Activated naive CD8-positive, alpha-beta T cell treated with anti-CD3 and anti-CD28 coated beads, Interleukin-2, amount 50 U/mL, for 24 hours (primary cell): ENCODE data around the gene OR7C2.

Experiments used
- ATAC-seq: fragments of 150-1000 bp; cut with Tn5 transposase; one replicate; pipeline ENCODE4 v1.10.0; 2021
- DNase-seq: peaks from one replicate; pipeline ENCODE4 v3.0.0; 2021
- H3K27ac Mint-ChIP-seq: one replicate; pipeline ENCODE4 v1.8.0; 2021; ENCODE audit warnings: mild to moderate bottlenecking, mixed read lengths
- H3K27me3 Mint-ChIP-seq: one replicate; pipeline ENCODE4 v1.8.0; 2021; ENCODE audit warnings: mixed read lengths
- H3K36me3 Mint-ChIP-seq: one replicate; pipeline ENCODE4 v1.8.0; 2021; ENCODE audit warnings: low read depth, mixed read lengths
- H3K4me1 Mint-ChIP-seq: one replicate; pipeline ENCODE4 v1.8.0; 2021; ENCODE audit warnings: mixed read lengths
- H3K4me3 Mint-ChIP-seq: one replicate; pipeline ENCODE4 v1.8.0; 2021; ENCODE audit warnings: mild to moderate bottlenecking, moderate library complexity, mixed read lengths
- H3K9me3 Mint-ChIP-seq: one replicate; pipeline ENCODE4 v1.8.0; 2021; ENCODE audit warnings: mixed read lengths

The OR7C2 gene

DNA sequence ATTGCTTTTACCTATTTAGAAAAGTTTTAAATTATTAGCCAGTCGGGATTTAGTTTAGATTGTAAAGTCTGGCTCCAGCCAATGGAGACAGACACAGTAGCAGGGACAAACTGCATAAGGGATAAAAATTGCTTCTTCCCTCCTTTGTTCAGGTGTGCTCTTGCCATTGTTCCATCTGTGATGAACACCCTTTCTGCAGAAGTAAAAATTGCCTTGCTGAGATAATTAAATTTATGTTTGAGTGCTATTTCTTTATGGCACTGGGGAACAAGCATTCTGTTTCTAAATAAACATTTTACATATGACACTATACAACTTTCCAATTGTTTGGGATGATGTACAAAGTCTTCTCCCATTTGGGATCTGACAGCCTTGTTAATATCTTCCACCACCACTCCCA is 18.0 kb downstream of the OR7C2 start:
- Mint-ChIP-seq H3K4me3 (no peak overlapping the region), H3K27me3 (peaks cover 4% of the 10 kb centered on the region), H3K9me3 (peaks cover 21% of the 10 kb centered on the region), H3K4me1 (no peaks in the 10 kb centered on the region), H3K27ac (no peak overlapping the region), H3K36me3 (peaks cover 1% of the 10 kb centered on the region)
- no peak for ATAC-seq
- DNase-seq: no peak

DNA sequence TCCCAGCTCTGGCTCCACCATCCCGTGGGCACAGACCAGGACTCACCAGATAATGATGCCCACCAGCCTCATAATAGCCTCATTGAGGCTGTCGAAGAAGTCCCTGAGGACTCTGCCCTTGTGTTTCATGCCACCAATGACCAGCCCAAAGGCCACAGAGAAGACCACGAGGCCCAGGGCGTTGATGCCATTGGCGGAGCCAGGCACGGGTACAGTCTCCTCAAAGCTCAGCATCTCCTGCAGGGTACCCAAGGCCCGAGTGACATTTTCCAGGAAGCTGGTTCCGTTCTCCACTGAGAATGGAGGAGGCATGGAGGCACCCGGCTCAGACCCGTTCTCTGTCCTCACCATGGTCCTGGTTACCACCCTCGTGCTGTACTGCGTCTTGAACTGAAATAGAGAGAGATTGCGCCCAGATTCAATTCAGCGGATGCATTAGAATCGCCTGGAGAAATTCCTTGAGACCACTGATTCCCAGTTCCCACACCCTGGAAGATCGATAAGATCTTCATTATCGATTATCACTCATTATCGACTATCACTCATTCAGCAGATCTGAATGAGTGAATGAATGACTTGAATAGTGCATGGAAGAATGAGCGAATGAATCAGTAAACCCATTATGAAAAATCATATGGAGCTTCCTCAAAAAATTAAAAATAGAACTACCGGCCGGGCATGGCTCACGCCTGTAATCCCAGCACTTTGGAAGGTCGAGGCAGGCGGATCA is 20.8 kb downstream of the OR7C2 start:
- no peak overlapping the region for H3K4me3 Mint-ChIP-seq

DNA sequence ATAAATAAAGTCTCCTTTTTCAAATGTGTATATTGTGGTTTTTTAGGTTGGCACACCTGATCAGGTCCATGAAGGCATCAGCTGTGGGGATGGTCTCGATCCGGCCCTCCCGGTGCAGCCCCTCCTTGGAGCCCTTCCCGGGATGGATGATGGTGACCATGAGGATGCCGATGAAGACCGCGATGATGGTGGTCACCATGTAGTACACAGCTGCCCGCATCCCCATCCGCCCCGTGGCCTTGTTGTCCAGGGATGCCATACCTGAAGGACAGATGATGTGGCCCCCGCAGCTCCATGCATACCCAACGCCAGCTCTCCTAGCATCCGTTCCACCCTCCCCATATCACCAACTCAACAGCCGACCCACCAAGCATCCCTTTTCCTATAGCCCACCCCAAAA is 27.0 kb downstream of the OR7C2 start:
- Mint-ChIP-seq H3K27me3 (peaks cover 12% of the 10 kb centered on the region), H3K36me3 (no peaks in the 10 kb centered on the region), H3K9me3 (no peaks in the 10 kb centered on the region), H3K27ac (no peak overlapping the region), H3K4me3 (no peak overlapping the region), H3K4me1 (no peaks in the 10 kb centered on the region)
- no peak for ATAC-seq
- DNase-seq: no peak

More for the DNA sequence above, 20.8 kb downstream of the OR7C2 start:
- Mint-ChIP-seq H3K9me3 (peaks cover 17% of the 10 kb centered on the region), H3K4me1 (no peaks in the 10 kb centered on the region), H3K36me3 (peaks cover 1% of the 10 kb centered on the region), H3K27me3 (peaks cover 5% of the 10 kb centered on the region), H3K27ac (no peak overlapping the region)
- DNase-seq: no peak
- ATAC-seq: no peak

DNA sequence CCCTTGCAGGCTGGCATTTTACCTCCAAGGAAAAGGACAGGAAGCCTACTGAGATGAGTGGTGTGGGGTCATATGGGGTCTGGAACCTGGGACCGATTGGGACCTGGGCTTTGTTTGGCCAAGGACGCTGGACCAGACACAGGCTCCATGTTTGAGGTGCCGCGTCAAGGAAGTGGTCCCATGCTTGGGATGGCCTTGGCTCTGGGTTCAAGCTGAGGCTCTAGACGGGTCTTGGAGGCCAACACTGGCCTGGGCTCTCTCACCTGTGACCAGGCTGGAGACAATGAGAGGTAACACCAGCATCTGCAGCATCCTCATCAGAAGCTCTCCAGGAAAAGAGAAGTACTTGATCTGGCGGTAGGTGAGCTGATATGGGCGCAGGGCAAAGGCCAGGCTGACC is 30.2 kb downstream of the OR7C2 start:
- Mint-ChIP-seq H3K27ac (no peak overlapping the region), H3K4me1 (no peaks in the 10 kb centered on the region), H3K4me3 (no peak overlapping the region), H3K27me3 (peaks cover 18% of the 10 kb centered on the region), H3K9me3 (no peaks in the 10 kb centered on the region), H3K36me3 (no peaks in the 10 kb centered on the region)
- no peak for DNase-seq
- ATAC-seq: no peak

DNA sequence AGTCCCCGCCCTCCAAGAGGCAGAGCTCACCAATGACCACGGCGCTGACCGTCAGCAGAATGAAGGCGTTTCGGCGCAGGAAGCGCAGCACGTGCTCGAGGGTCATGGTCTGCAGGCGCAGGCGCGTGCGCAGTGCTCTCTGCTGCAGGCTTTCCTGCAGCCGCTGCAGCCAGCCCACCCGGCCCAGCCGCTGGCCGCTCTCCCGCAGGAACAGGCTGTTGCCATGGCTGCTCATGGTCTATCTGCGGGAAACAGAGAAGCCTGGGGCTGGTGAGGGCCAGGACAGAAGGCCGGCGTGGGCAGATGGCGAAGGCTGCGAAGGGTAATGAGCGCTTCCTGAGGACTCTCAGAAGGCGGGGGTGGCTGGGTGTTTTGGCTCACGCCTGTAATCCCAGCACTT is 31.4 kb downstream of the OR7C2 start:
- Mint-ChIP-seq H3K4me1 (no peaks in the 10 kb centered on the region), H3K27me3 (peaks cover 26% of the 10 kb centered on the region), H3K27ac (no peak overlapping the region), H3K36me3 (no peaks in the 10 kb centered on the region), H3K4me3 (no peak overlapping the region), H3K9me3 (no peaks in the 10 kb centered on the region)
- ATAC-seq: no peak
- DNase-seq: no peak

DNA sequence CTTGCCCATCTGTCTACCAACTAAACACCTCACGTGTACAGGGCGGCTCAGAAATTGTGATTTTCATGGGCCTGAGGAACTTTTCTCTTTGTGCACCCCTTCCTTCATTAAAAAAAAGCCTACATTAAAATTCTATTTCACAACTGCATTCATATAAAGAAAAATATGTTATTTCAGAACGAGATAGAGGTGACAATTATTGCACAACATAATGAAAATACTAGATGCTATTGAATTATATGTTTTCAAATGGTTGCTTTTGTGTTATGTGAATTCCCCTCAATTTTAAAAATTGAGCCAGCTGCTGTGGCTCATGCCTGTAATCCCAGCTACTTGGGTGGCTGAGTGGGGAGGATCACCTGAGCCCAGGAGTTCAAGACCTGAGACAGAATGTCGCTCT is 33.2 kb downstream of the OR7C2 start:
- Mint-ChIP-seq H3K27ac (no peak overlapping the region), H3K36me3 (no peaks in the 10 kb centered on the region), H3K27me3 (peaks cover 36% of the 10 kb centered on the region), H3K4me1 (peaks cover 2% of the 10 kb centered on the region), H3K9me3 (no peaks in the 10 kb centered on the region), H3K4me3 (no peak overlapping the region)
- ATAC-seq (no peak), DNase-seq (no peak)

DNA sequence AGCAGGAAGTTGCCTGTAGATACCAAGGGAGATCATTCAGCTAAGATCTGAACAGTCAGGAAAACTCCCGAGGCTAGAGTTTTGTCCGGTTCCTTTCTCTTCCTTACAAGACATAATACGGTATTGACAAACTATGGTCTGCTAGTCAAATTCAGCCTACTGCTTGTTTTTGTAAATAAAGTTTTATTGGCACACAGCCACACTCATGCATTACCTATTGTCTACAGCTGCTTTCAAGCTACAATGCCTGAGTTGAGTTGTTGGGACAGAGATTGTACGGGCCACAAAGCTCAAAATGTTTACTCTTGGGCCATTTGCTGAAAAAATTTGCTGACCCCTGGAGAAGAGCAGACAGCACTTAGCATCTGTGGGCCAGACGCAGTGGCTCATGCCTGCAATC is 35.8 kb downstream of the OR7C2 start:
- Mint-ChIP-seq H3K36me3 (no peaks in the 10 kb centered on the region), H3K4me3 (no peak overlapping the region), H3K27me3 (peaks cover 46% of the 10 kb centered on the region), H3K9me3 (no peaks in the 10 kb centered on the region), H3K27ac (no peak overlapping the region), H3K4me1 (peaks cover 2% of the 10 kb centered on the region)
- ATAC-seq (no peak), DNase-seq (no peak)

DNA sequence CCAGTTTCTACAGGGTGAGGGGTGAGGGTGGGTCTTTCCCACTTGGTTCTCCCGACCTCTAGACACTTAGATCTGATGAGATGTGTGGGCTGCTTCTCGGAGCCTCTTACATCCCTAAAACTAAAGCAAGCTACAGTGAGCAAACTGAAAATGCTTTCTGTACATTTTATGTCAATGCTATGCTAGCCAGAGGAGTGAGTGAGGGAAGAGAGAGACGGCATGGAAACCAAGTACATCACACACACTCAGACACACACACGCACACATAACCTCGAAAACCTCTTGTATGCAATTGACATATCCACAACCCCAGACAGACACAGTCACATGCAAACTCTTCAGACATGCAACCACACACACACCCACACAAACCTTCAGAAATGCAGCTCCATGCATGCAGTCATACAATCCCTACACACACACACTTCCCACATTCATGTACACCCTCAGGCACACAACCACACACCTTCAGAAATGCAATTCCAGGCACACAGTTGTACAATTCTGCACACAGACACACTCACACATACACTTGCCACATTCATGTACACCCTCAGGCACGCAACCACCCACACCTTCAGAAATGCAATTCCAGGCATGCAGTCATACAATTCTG is 37.0 kb downstream of the OR7C2 start:
- no peaks in the 10 kb centered on the region for H3K36me3 Mint-ChIP-seq
- no peak for DNase-seq
- peaks cover 2% of the 10 kb centered on the region for H3K4me1 Mint-ChIP-seq
- no peak overlapping the region for H3K4me3 Mint-ChIP-seq
- no peak for ATAC-seq
- H3K27me3 Mint-ChIP-seq: peaks cover 50% of the 10 kb centered on the region
- no peaks in the 10 kb centered on the region for H3K9me3 Mint-ChIP-seq
- H3K27ac Mint-ChIP-seq: no peak overlapping the region

DNA sequence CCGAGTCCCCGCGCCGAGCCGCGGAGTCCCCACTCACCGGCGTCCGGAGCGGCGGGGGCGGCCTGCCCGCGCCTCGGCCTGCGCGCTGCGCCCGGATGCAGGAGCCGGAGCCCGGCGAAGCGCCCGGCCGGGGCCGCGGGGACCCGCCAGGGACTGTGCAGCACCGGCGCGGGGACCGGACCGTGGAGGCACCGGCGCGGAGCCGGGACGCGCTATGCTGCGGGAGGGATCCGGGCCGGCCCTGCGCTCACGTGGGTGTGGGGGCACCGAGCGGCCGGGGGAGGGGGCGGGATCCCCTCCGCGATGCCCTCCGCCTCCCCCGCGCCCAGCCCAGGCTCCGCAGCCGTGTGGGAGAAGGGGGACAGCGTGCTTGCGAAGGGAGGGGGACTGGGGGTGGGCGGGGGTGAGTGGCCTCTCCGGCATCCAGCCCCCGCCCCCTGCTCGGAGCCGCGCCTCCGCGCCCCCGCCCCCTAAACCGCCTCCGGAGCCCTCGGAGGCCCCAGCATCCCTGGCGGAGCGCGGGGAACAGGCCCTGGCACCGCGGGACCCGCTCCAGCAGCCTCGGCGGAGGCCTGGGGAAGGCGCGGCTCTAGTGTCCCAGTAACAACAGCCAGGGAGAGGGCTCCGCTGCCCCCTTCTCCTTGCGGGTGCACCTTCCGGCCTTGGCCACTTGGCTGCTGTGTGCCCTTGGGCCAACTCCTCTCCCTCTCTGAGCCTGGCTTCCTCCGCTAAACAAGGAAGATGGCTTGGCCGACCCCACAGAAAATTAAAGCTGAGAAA is 38.4 kb downstream of the OR7C2 start, which contains the start of gene SLC1A6:
Gene SLC1A6, minus strand, starts transcription at position 389 of the 780 bp plus-strand sequence. CDS start 6,954 bp downstream, outside the sequence.
- peaks cover 2% of the 10 kb centered on the region for H3K9me3 Mint-ChIP-seq
- H3K36me3 Mint-ChIP-seq: no peaks in the 10 kb centered on the region
- peak within 1 kb of the TSS; percentile 10 for H3K4me3 Mint-ChIP-seq
- peaks cover 2% of the 10 kb centered on the region for H3K4me1 Mint-ChIP-seq
- H3K27me3 Mint-ChIP-seq: peaks cover 50% of the 10 kb centered on the region
- DNase-seq: peak; percentile 4
- ATAC-seq: no peak
- H3K27ac Mint-ChIP-seq: no peak within 1 kb of the TSS

DNA sequence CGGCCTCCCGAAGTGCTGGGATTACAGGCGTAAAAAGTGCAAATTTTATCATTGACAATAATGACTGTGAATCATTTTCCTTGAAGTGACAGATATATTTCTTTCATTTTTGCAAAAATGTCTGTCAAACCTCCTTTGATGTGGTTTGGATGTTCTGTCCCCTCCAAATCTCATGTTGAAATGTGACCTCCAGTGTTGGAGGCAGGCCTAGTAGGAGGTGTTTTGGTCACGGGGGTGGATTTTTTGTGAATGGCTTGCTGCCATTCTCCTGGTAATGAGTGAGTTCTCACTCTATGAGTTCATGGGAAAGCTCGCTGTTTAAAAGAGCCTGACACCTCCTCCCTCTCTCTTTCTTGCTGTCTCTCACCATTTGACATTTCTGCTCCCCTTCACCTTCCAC is 43.8 kb downstream of the OR7C2 start:
- ATAC-seq: no peak
- no peak overlapping the region for H3K4me3 Mint-ChIP-seq
- no peak for DNase-seq
- no peaks in the 10 kb centered on the region for H3K36me3 Mint-ChIP-seq
- no peaks in the 10 kb centered on the region for H3K4me1 Mint-ChIP-seq
- peaks cover 29% of the 10 kb centered on the region for H3K27me3 Mint-ChIP-seq
- no peak overlapping the region for H3K27ac Mint-ChIP-seq
- peaks cover 2% of the 10 kb centered on the region for H3K9me3 Mint-ChIP-seq
